Right lobe of liver (tissue), 6 donors: ENCODE data around the gene AMMECR1. TPM values are rescaled to one million over a fixed set of nuclear protein-coding genes. Genes with fewer than 3 reads are reported as not detected.

Experiments used
- ATAC-seq, 4 donors: fragments of 200-7000 bp; cut with Tn5 transposase; one replicate each; pipeline ENCODE4 v1.9.1; 2020; ENCODE audit warnings: mild to moderate bottlenecking in 4 of 4, moderate library complexity in 4 of 4
- DNase-seq, 3 donors: peaks; one replicate each; pipeline ENCODE4 v3.0.0-alpha.2; 2020
- H3K27ac ChIP-seq, 3 donors: fragments of 200-600 bp; one replicate each; pipeline ENCODE4 v1.8.0; 2022
- H3K27me3 ChIP-seq, 2 donors: fragments of 200-600 bp; one replicate each; pipeline ENCODE4 v1.8.0; 2022
- H3K36me3 ChIP-seq, 4 donors: fragments of 200-600 bp; sonication (generic) in 1 of 4; one replicate each; pipeline versions ENCODE4 v1.5.1 to v1.8.0; 2017 to 2022; ENCODE audit warnings: control low read depth in 1 of 4
- H3K4me1 ChIP-seq, 4 donors: fragments of 200-600 bp; sonication (generic) in 1 of 4; one replicate each; pipeline versions ENCODE4 v1.5.1 to v1.8.0; 2017 to 2022; ENCODE audit warnings: control low read depth in 1 of 4
- H3K4me3 ChIP-seq, 3 donors: fragments of 200-600 bp; one replicate each; pipeline ENCODE4 v1.8.0; 2022
- H3K9me3 ChIP-seq, 4 donors: fragments of 200-600 bp; sonication (generic) in 1 of 4; one replicate each; pipeline versions ENCODE4 v1.5.1 to v1.8.0; 2017 to 2022; ENCODE audit warnings: control low read depth in 1 of 4
- CTCF ChIP-seq, 4 donors: fragments of 200-600 bp in 3 of 4; fragments of 450-650 bp in 1 of 4; IDR thresholded peaks; one replicate each; pipeline versions ENCODE4 v1.5.1 to v1.8.0; 2016 to 2022; ENCODE audit warnings: antibody characterized with exemption in 4 of 4, mild to moderate bottlenecking in 2 of 4
- POLR2A ChIP-seq: fragments of 450-650 bp; IDR thresholded peaks from one replicate; pipeline ENCODE4 v1.6.1; 2017; ENCODE audit warnings: antibody characterized with exemption, mild to moderate bottlenecking
- WGBS: methylation state at CpG from one replicate; pipeline ENCODE4 v1.1.6; 2018; ENCODE audit warnings: low coverage, low lambda C conversion rate; ENCODE audit not compliant: insufficient coverage; ENCODE audit errors: missing lambda C conversion rate; 5-methylcytosine and 5-hydroxymethylcytosine counted together
- intact Hi-C, 2 donors: fragments of 100-400 bp; cut with DNase I; formaldehyde crosslinking; loops; one replicate each; pipeline versions ENCODE4 v1.11.2 to v1.14.1; 2022
- total RNA-seq, 6 experiments: library from RNA; depleted of rRNA in 2 of 6; stranded (reverse); fragments of >200 nt in 2 of 6; fragmentation: NEBNext Ultra II Directional in 3 of 6; extraction: Animal tissue kit (Norgen Biotek cat#: 25700) in 3 of 6; gene quantifications; one replicate each; pipeline versions ENCODE4 v1.1.0 to v1.2.4, GENCODE V29; 2016 to 2023
- donor health status: DM: no; HTN: yes; CAD: no.
- donor health status: DM: no; HTN: no; CAD: no.
- donor health status: DM: no; HTN: no; CAD: no.
- donor health status: DM: no; HTN: yes; CAD: no.
- donor health status: DM: no; HTN: yes; CAD: no.

The AMMECR1 gene
- total RNA-seq, 6 experiments from 2014 or later: 3.1 to 3.9 (median 3.4) TPM

- Histone ChIP-seq H3K36me3 (no peaks in the 10 kb centered on the region), H3K27ac (no peak overlapping the region), H3K27me3 (no peaks in the 10 kb centered on the region), H3K4me3 (no peak overlapping the region), H3K4me1 (no peaks in the 10 kb centered on the region), H3K9me3 (no peaks in the 10 kb centered on the region)
- ATAC-seq: no peak
- TF ChIP-seq POLR2A (no peak), CTCF (IDR thresholded peaks at IDR 0.05) (no peak)
- WGBS: 67% methylated on average over 2 of the region's 2 CpGs
- intact Hi-C loops: no loop called here
- no peak for DNase-seq
These were observed 109.8 kb downstream of the AMMECR1 start for GRCh38 chrX:110208092-110208491.

- Histone ChIP-seq H3K36me3 (no peaks in the 10 kb centered on the region), H3K27me3 (no peaks in the 10 kb centered on the region), H3K27ac (no peak overlapping the region), H3K4me3 (no peak overlapping the region), H3K4me1 (no peaks in the 10 kb centered on the region), H3K9me3 (no peaks in the 10 kb centered on the region)
- DNase-seq: no peak
- no peak for ATAC-seq
- intact Hi-C loops: no loop called here
- no peak for TF ChIP-seq CTCF (IDR thresholded peaks at IDR 0.05)
These were observed 112.9 kb downstream of the AMMECR1 start for GRCh38 chrX:110204986-110205385.

- no peak for DNase-seq
- H3K27me3 ChIP-seq: no peaks in the 10 kb centered on the region
- no peaks in the 10 kb centered on the region for H3K4me1 ChIP-seq
- H3K4me3 ChIP-seq: no peak overlapping the region
- WGBS: 72% methylated on average over 3 of the region's 3 CpGs
- intact Hi-C loops: no loop called here
- H3K36me3 ChIP-seq: no peaks in the 10 kb centered on the region
- H3K27ac ChIP-seq: no peak overlapping the region
- TF ChIP-seq POLR2A (no peak), CTCF (IDR thresholded peaks at IDR 0.05) (no peak)
- no peaks in the 10 kb centered on the region for H3K9me3 ChIP-seq
- no peak for ATAC-seq
These were observed 116.1 kb downstream of the AMMECR1 start for GRCh38 chrX:110201799-110202198.

GRCh38 chrX:110194977-110195376, 122.9 kb downstream of the AMMECR1 start:
- ATAC-seq: no peak
- Histone ChIP-seq H3K4me1 (no peaks in the 10 kb centered on the region), H3K27ac (no peak overlapping the region), H3K9me3 (no peaks in the 10 kb centered on the region), H3K4me3 (no peak overlapping the region), H3K36me3 (no peaks in the 10 kb centered on the region), H3K27me3 (no peaks in the 10 kb centered on the region)
- no peak for DNase-seq
- WGBS: 53% methylated on average over 2 of the region's 3 CpGs
- TF ChIP-seq POLR2A (no peak), CTCF (IDR thresholded peaks at IDR 0.05) (no peak)
- intact Hi-C loops: no loop called here

GRCh38 chrX:110192516-110192915, 125.4 kb downstream of the AMMECR1 start:
- intact Hi-C loops: no loop called here
- Histone ChIP-seq H3K27ac (no peak overlapping the region), H3K27me3 (no peaks in the 10 kb centered on the region), H3K9me3 (no peaks in the 10 kb centered on the region), H3K4me1 (no peaks in the 10 kb centered on the region), H3K36me3 (no peaks in the 10 kb centered on the region), H3K4me3 (no peak overlapping the region)
- DNase-seq: no peak
- ATAC-seq: no peak
- TF ChIP-seq POLR2A (no peak), CTCF (IDR thresholded peaks at IDR 0.05) (no peak)
- WGBS: 88% methylated on average over 2 of the region's 4 CpGs
